PC-9 (cell line): ENCODE measurements around the gene ADNP. TPM values are rescaled to one million over a fixed set of nuclear protein-coding genes. Genes with fewer than 3 reads are reported as not detected.

ENCODE experiments used
- BruUV-seq: library from RNA; stranded (reverse); fragments of 400-500 nt; replicated peaks from 2 replicates; lab custom pipeline; 2021; lab: Mats Ljungman, UMichigan
- CTCF ChIA-PET: fragments of 300-600 bp; sonication (Branson Sonifier 250); formaldehyde crosslinking; loops from one replicate; lab custom pipeline; 2022; ENCODE audit warnings: antibody characterized with exemption; lab: Charles Lee
- POLR2A ChIA-PET: fragments of 300-600 bp; sonication (Branson Sonifier 250); formaldehyde crosslinking; loops from one replicate; lab custom pipeline; 2022; ENCODE audit warnings: antibody characterized with exemption; ENCODE audit not compliant: unreplicated experiment; lab: Charles Lee
- DNase-seq, 2 experiments: peaks; one replicate each; pipeline versions ENCODE4 v3.0.0 to v3.0.0-alpha.2; 2015 to 2022; ENCODE audit warnings: mixed read lengths in 1 of 2
- H2AFZ ChIP-seq: fragments of 200-600 bp; sonication (generic); 2 replicates; pipeline ENCODE4 v1.8.1; 2017; ENCODE audit warnings: antibody characterized with exemption
- H3F3A ChIP-seq: fragments of 200-600 bp; sonication (generic); 2 replicates; pipeline ENCODE4 v1.8.1; 2017; ENCODE audit warnings: antibody characterized with exemption, mild to moderate bottlenecking, low read depth; ENCODE audit not compliant: insufficient read depth
- H3K27ac ChIP-seq: fragments of 200-600 bp; sonication (generic); 2 replicates; pipeline ENCODE4 v1.6.1; 2016; ENCODE audit warnings: mixed run types
- H3K27me3 ChIP-seq: fragments of 200-600 bp; sonication (generic); 2 replicates; pipeline ENCODE4 v1.6.1; 2016; ENCODE audit warnings: low read depth, mixed run types; ENCODE audit not compliant: insufficient read depth
- H3K36me3 ChIP-seq: fragments of 200-600 bp; sonication (generic); 2 replicates; pipeline ENCODE4 v1.6.1; 2016; ENCODE audit warnings: low read depth, mixed run types
- H3K4me1 ChIP-seq: fragments of 200-600 bp; sonication (generic); replicated peaks from 2 replicates; pipeline ENCODE4 v1.6.1; 2016; ENCODE audit warnings: mixed run types; ENCODE audit not compliant: insufficient read depth
- H3K4me2 ChIP-seq: fragments of 200-600 bp; sonication (generic); 2 replicates; pipeline ENCODE4 v1.6.1; 2017; ENCODE audit warnings: mixed run types
- H3K4me3 ChIP-seq: fragments of 200-600 bp; sonication (generic); 2 replicates; pipeline ENCODE4 v1.6.1; 2016; ENCODE audit warnings: mixed run types
- H3K79me2 ChIP-seq: fragments of 200-600 bp; sonication (generic); 2 replicates; pipeline ENCODE4 v1.6.1; 2017; ENCODE audit warnings: low read depth, mixed run types
- H3K9me2 ChIP-seq: fragments of 200-600 bp; sonication (generic); 2 replicates; pipeline ENCODE4 v1.8.1; 2017; ENCODE audit warnings: mild to moderate bottlenecking; ENCODE audit not compliant: insufficient read depth
- H3K9me3 ChIP-seq: fragments of 200-600 bp; sonication (generic); 2 replicates; pipeline ENCODE4 v1.8.1; 2016; ENCODE audit warnings: low read depth; ENCODE audit not compliant: insufficient read depth
- H4K20me1 ChIP-seq: fragments of 200-600 bp; sonication (generic); 2 replicates; pipeline ENCODE4 v1.8.1; 2017; ENCODE audit not compliant: insufficient read depth
- CTCF ChIP-seq: fragments of 200-600 bp; sonication (generic); conservative IDR thresholded peaks from 2 replicates; pipeline ENCODE4 v1.6.1; 2017; ENCODE audit warnings: mixed run types, antibody characterized with exemption, mild to moderate bottlenecking, moderate library complexity
- EZH2 ChIP-seq: fragments of 200-600 bp; sonication (generic); IDR thresholded peaks from 2 replicates; pipeline ENCODE4 v1.8.0; 2017; ENCODE audit warnings: antibody characterized with exemption, low read depth
- intact Hi-C: fragments of 100-400 bp; cut with micrococcal nuclease; formaldehyde crosslinking; loops from one replicate; pipeline ENCODE4 v1.10.0; 2022; ENCODE audit not compliant: unreplicated experiment
- total RNA-seq: library from RNA; stranded (reverse); gene quantifications from 2 replicates; pipeline ENCODE4 v1.2.3, GENCODE V29; 2021

ADNP gene
- total RNA-seq, 1 experiment from 2014 or later = 104 TPM

GRCh38 chr20:50898475-50898874 is 32.8 kb downstream of the ADNP start:
- H3K4me1 ChIP-seq = no peaks in the 10 kb centered on the region
- DNase-seq = no peak
- no TSS peak for BruUV-seq
- no peak overlapping the region for H3K4me2 ChIP-seq
- H3K27me3 ChIP-seq = no peaks in the 10 kb centered on the region
- H3K4me3 ChIP-seq = no peak overlapping the region
- intact Hi-C loops = no loop called here
- CTCF ChIA-PET = interaction anchor here (0.6 to 1.3 kb wide), 2 partner anchors 80 to 104 kb away, joined by 3 to 4 read pairs; partner anchors contain the start of gene BCAS4
- no peaks in the 10 kb centered on the region for H3K9me2 ChIP-seq
- no peak overlapping the region for H2AFZ ChIP-seq
- peaks cover 15% of the 10 kb centered on the region; the same call in 1 of the 2 replicates for H3F3A ChIP-seq
- POLR2A ChIA-PET = no interaction called here
- no peak overlapping the region for H3K27ac ChIP-seq
- H3K79me2 ChIP-seq = peaks cover 57% of the 10 kb centered on the region
- TF ChIP-seq EZH2 (no peak), CTCF (no peak)
- H4K20me1 ChIP-seq = peaks cover 49% of the 10 kb centered on the region
- H3K9me3 ChIP-seq = no peaks in the 10 kb centered on the region
- peaks cover 64% of the 10 kb centered on the region for H3K36me3 ChIP-seq

- peaks cover 8% of the 10 kb centered on the region; the same call in 1 of the 2 replicates for H3F3A ChIP-seq
- no peak for DNase-seq
- H3K9me3 ChIP-seq = no peaks in the 10 kb centered on the region
- no peak overlapping the region for H3K27ac ChIP-seq
- H2AFZ ChIP-seq = no peak overlapping the region
- no peak overlapping the region for H3K4me2 ChIP-seq
- no TSS peak for BruUV-seq
- POLR2A ChIA-PET = interaction anchor here (0.6 to 0.7 kb wide), 2 partner anchors 14 to 16 kb away, joined by 5 read pairs; no protein-coding TSS in a partner anchor
- no peaks in the 10 kb centered on the region for H3K27me3 ChIP-seq
- peaks cover 28% of the 10 kb centered on the region; the same call in 1 of the 2 replicates for H3K79me2 ChIP-seq
- H4K20me1 ChIP-seq = peaks cover 30% of the 10 kb centered on the region
- no peak for TF ChIP-seq CTCF
- no peak for TF ChIP-seq EZH2
- CTCF ChIA-PET = no interaction called here
- H3K4me1 ChIP-seq = no peaks in the 10 kb centered on the region
- no peak overlapping the region for H3K4me3 ChIP-seq
- intact Hi-C loops = no loop called here
- H3K9me2 ChIP-seq = no peaks in the 10 kb centered on the region
- peaks cover 63% of the 10 kb centered on the region for H3K36me3 ChIP-seq
Observed at GRCh38 chr20:50895111-50895830, 36.0 kb downstream of the ADNP start.

- no TSS peak for BruUV-seq
- H3K36me3 ChIP-seq = peaks cover 64% of the 10 kb centered on the region
- intact Hi-C loops = no loop called here
- peaks cover 17% of the 10 kb centered on the region; the same call in 1 of the 2 replicates for H3K79me2 ChIP-seq
- peaks cover 13% of the 10 kb centered on the region; the same call in 1 of the 2 replicates for H3F3A ChIP-seq
- no peak overlapping the region for H3K4me2 ChIP-seq
- H2AFZ ChIP-seq = no peak overlapping the region
- H3K27ac ChIP-seq = no peak overlapping the region
- TF ChIP-seq CTCF (no peak), EZH2 (no peak)
- no peaks in the 10 kb centered on the region for H3K4me1 ChIP-seq
- H3K4me3 ChIP-seq = no peak overlapping the region
- H3K9me2 ChIP-seq = no peaks in the 10 kb centered on the region
- CTCF ChIA-PET = no interaction called here
- no peaks in the 10 kb centered on the region for H3K9me3 ChIP-seq
- POLR2A ChIA-PET = no interaction called here
- H4K20me1 ChIP-seq = peaks cover 37% of the 10 kb centered on the region
- no peaks in the 10 kb centered on the region for H3K27me3 ChIP-seq
- DNase-seq = no peak
Observed at GRCh38 chr20:50893620-50894019, 37.6 kb downstream of the ADNP start.
